HG03060 (cell line): ENCODE measurements around the gene CHCHD1.
"Not testable (repeated sequence)": the region's sequence is repeated elsewhere in the genome, so short reads cannot be mapped to it uniquely, and the experiment has no call there.

Source experiments
- ATAC-seq: cut with Tn5 transposase; IDR thresholded peaks from one replicate; pipeline ENCODE4 v1.9.1; 2021; ENCODE audit warnings: low read depth, moderate number of reproducible peaks; ENCODE audit not compliant: unreplicated experiment

CHCHD1 gene

DNA sequence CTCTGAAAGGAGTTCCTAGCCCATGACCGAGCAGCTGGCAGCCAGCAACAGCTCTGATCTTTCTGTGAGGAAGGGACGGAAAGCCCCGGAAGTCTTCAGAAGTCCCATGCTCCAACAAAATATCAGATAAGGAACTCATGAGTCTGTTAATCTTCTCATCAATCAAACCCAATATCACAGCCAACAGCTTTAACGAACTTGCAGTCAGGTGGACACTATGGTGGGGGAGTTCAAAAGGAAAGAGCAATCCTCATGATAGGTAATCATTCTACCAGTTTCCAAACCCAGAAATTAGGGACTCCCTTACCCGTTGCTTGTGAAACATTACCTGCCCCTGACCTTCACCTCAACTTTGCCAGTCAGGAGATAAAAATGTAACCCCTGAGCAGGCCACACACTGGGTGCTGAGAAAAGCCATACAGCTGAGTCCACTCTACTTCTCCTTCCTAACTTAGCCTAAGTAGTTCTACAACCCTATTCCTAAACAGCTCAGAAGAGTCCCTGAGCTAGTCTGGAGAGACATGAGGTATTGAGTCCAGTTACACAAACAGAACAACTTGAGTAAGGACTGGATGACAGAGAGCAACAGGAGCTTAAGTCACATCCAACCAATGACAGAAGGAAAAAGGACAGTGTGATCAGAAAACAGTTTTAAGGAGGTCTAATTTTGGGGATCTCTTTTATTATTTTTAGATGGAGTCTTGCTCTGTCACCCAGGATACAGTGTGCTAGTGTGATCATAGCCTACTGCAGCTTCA is 27.4 kb downstream of the CHCHD1 start:
- no peak for ATAC-seq

DNA sequence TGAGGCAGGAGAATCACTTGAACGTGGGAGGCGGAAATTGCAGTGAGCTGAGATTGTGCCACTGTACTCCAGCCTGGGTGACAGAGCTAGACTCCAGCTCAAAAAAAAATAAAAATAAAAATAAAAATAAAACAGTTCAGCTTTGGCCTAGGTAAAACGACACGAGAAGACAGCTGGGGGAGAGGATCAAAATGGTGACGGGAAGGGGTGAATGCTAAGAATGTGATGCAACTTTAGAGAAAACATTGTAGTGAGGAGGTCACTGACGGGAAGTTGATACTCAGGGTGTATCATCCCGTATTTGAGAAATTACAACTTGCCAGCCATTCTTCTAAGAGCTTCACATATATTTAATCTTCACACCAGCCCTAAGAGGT is 28.5 kb downstream of the CHCHD1 start:
- no peak for ATAC-seq

DNA sequence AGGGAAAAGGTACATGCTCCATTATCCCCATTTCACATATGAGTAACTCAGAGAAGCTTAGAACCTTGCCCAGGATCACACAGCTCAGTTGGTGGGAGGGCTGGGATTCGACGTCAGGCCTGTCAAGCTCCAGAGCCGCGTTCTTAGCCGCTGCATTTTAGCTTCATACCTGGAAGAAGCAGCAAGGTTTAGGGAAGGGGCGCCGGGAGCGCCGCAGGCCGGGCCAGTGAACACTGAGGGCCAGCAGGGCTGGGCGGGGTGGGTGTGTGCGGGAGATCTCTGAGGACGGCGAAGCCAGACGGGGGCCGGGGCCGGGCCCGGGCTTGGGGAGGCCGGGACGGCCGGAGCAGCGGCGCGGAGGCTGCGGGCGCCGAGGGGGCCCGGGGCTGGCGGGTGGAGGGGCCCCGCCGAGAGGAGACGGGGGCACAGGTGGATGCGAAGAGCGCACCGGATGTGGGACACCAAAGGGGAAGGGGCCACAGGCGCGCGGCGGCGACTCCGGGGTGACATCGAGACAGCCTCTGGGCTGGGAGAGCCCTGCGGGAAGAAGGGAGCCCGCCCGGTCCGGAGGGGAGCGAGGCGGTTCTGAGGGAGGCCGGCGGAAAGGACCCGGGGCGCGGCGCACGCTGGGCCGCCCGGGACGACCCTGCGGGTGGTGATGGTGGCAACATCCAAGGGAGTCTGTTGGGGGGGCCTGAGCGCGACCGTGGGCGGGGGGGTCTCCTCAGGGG is 29.1 kb downstream of the CHCHD1 start:
- peak; percentile 11 for ATAC-seq

DNA sequence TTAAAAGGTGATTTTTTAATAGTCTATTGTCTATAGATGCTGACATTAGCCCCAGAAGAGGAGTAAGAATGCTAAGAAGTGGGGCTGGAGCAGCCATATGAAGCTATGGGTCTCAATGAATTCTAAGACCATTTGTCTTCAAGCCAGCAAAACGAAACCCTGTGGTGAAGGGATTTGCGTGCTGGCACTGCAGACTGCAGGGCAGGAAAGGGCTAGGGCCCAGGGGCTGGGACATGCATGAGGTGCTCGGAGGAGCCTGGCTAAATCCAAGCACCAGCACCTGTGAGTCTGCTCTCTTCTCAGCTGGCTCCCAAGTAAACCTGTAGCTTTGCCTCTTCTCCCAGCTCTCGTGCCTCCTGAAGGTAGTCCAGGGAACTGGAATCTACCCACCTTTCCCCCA is 30.8 kb downstream of the CHCHD1 start:
- ATAC-seq, result no peak

DNA sequence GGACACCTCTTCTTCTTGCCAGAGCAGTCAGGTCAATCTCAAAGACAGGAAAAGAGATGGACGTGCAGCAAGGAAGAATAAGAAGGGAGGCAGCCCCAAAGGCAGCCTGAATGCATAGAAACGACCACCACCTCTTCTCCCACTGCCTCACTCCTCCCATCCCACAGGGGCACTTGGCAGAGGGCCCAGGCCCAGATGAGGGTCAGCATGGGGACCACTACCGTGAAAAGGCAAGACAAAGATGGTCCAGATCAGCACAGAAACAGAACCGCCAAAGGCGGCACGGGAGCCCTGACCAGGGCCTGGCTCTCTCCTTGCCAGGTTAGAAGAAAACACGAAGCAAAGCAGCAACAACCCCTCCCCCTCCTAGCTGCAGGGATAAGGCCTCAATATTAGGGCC is 31.5 kb downstream of the CHCHD1 start:
- no peak for ATAC-seq

DNA sequence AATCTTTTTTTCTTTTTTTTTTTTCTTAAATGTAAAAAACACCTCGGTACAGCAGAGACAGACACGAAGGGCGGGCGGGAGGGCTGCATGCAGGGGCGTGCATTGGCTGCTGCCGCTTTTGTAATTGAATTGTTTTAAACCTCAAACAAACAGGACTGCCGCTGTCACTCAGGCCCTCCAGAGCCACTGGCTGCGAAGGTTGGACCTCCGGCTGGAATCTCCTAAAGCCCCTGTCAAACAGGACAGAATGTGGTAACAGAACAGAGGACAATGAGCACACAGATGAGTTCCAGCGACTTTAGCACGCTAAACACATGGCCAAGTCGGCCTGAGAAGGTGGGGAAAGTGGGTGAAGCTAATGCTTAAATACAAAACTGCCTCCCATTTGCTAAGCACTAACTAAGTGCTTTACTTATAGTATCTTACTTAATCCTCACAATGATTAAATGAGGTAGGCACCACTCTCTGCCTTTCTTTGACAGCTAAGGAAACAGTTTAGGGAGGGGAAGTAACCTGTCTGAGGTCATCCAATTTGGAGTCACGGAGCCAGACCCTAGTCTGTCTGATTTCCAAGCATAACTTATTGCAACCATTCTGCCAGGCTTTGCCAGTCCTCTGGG is 32.5 kb downstream of the CHCHD1 start:
- ATAC-seq, result no peak

DNA sequence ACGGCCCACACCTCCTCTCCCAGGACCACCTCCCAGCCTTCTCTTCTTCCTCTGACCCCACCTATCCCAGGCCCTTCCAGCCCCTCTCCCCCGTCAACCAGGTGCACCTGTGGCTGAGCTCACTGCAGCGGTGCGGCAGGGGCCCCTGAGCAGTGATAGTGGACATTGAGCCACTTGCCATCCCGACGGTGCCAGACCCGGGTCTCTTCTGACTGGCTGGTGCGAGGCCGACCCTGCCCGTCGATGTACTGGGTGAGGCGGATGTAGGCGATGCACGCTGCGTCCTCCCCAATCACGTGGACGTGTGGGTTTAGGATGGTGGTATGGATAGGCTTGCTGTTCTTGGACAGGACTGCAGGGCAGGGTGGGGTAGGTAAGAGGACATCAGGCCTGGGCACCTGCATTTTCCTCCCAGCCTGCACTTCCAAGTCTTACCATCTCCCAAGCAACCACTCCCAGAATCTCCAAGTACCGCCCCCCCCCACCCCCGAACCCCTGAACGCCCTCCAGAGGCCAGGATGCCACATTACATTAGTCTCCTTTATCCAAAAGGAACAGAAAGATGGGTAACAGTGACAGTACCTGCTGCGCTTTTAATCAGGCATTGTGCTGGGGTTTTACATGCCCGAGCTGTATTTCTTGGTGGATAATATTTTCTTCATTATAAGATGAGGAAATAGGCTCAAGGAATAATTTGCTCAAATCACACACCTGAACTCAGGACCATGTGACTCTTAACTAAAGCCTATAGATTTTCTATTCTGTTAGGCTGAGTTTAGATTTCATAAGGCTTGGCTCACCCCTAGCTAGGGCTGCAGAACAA is 33.3 kb downstream of the CHCHD1 start:
- ATAC-seq, result no peak

DNA sequence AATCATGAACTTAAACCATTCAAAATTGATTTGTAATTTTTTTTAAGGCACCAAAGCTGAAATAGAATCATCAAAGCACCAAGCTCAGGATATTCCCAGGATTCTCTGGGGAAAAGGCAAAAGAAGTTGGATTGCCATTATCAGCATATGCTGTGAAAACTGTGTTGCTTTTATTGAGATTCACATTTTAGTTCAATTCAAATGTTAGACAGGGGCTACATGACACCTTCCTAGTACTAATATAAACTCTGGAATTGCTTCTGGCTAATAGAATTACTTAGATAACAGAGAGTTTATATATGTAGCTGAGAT is 33.8 kb downstream of the CHCHD1 start:
- no peak for ATAC-seq

DNA sequence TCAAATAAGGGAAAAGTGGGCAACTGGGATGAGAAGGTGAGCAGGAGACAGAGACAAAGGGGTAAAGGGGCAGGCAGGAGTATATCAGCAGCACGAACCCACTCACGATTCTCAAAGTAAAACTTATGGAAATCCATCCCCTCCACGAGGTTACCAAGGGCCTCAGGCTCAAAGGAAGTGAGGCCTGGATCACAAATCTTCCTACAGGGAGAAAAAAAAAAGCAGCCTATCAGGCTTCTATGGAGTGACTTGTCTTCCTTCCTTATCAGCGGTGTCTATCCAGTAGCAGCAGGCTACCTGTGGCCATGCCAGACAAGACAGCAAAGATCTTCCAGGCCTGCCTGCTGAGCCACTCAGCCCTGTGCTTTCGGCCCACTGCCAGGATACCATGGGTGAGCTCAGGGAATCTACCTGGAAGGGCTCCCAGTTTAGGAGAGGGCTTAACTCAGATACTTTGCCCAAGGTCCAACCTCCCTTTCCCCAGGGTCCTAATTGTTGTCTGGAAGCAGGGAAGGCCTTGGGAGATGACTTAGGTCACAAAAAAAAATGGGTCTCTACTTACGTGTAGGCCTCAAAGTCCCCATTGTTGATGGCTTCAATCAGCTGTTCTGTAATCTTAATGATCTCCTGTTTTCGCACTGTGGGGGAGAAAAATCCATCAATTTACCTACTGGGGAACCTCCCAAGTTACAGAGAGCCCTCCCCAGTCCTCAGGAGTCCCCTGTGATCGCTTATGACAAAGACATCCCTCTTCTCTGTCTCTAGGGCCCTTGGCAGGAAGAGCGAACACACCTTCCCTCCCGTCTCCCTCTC is 35.3 kb downstream of the CHCHD1 start:
- no peak for ATAC-seq

DNA sequence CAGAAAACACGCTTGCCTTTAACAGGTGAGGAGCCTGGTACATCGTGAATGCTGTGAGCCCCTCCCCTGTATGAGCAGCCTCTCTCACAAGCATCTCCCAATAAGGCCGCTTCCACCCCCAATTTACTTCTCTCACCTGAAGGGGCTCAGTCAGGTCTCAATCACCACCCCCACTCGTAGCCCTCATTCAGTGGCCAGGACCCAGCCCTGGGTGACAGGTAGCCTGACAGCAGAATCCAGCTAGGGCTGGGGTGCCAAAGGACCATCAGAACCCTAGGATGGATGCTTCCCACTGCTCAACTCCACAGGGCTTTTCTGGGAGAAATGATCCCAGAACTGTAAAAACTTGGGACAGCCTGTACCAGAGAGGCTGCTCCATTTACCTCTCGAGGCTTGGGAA is 36.0 kb downstream of the CHCHD1 start:
- ATAC-seq, result no peak

DNA sequence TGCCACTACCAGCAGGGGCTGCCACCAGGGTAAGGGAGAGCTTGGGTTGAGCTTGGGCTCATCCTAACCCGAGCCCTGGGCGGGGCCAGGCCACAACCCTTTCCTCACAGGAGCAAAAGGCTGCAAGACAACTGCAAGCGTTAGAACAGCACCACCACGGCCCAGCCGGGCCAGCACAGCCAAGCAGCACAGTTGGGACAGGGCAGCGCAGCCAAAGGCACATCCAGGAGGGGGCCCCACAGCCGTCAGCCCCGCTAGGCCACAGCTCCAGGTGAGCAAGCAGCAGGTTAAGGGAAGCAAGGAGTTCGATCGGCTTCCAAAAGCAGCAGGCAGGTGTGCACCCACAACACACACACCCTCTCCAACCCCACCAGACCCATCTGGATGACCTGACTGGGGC is 36.6 kb downstream of the CHCHD1 start:
- ATAC-seq, result no peak

DNA sequence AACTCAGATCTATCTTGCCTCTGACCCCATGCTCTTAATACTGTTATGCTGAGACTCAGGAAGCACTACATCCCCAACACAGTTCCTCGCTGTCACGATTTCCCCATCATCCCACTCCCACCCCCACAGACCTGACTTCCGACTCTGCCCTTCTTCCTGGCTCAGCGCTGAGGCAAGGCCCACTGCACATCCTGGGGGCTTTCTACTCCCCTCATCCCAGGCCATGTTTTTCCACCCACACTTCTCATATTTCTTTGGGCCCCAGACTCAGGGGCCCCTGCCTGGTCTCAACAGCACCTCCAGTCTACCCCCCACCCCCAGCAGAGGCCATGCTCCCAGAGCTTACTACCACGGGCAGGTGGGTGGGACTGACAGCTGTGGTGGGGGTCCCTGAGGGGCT is 37.2 kb downstream of the CHCHD1 start:
- ATAC-seq, result no peak

DNA sequence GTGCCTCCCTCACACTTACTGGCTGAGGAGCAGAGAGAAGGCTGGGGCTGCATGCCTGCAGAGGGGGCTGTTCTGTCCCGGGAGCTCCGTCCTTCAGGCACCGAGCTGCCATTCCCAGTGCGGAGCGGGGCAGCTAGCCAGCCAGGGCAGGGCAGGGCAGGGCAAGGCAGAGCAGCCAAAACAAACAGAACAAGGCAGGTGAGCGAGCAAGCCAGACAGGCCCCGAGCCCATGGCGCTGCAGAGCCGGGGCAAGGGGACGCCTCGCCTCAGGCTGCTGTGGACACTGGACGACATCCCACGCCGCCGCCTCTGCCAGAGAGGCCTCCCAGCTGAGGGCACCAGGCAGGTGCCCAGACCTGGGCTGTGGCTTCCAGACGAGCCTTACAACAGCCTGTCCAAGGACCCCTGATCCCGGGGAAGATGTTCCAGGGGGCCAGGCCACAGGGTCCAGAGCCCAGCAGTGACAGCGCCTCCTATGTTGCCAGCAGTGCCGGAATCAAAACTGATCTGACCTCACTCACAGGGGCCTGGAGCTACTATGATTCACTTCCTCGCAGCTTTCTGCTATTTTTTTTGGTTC is 37.8 kb downstream of the CHCHD1 start:
- no peak for ATAC-seq

DNA sequence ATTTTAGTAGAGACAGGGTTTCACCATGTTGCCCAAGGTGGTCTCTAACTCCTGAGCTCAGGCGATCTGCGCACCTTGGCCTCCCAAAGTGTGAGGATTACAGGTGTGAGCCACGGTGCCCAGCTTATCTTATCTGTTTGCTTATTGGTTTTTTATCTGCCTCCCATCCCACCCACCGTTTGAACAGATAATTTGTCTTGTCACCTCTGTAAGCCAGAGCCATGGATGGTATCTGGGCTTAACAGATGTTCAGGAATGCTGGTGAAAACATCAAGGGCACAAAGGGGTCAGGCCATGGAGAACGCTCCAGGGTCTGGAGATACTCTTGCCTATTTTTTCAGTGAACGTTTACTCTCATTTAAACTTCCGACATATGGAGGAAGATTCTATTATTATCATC is 41.5 kb downstream of the CHCHD1 start:
- no peak for ATAC-seq

DNA sequence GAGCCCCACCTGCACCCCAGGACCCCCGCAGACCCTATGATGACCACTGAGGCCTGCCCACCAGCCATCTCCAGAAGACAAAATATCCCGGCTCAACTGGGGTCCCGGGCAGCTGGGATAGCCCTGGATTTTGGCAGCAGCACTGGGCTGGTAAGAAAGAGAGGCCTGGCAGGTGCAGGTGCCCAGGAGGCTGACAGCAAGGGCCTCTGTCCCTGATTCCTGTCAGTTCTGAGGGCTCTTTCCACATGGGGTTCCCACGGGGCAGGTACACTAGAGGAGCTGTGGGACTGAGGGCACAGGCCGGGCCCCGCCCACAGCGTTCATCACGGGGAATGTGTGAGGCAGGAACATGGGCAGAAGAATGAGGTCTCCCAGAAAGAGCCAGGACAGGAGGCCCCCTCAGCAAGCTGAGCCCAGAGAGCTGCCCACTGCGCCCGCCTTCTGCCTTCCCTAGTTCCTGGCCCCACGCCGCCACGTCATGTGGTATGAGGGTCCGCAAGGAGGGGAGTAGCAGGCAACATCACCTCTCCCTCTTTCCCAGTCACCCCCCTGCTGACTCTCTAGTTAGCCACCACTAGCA is 42.4 kb downstream of the CHCHD1 start:
- no peak for ATAC-seq

DNA sequence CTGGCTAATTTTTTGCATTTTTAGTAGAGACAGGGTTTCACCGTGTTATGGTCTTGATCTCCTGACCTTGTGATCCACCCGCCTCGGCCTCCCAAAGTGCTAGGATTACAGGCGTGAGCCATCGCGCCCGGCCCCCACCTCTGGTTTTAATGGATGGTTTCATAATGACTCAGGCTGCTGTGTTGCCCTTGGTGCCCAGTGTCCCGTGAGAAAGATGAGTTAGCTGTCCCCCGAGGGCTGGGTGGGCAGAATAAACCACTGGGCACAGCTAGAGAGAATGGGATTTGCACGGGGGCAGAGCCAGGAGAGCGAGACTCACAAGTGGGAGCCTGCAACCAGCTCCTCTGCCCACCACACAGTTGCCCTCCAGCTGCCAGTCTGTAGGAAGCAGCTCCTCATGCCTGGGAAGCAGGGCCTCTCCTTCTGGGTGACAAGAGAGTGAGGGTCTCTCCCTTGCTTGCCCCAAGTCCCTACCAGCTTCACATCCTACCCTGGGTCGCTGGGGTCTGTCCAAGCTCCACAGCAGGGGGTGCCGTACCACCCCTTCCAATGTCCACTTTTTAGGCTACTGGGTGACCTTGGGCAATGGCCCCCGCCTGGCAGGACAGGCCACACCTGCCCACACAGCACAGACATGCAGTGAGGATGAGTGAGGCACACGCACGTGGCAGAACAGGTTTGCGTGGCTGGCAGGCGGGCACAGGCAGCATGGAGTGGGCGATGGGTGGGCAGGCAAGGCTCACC is 45.7 kb downstream of the CHCHD1 start:
- ATAC-seq, result no peak

DNA sequence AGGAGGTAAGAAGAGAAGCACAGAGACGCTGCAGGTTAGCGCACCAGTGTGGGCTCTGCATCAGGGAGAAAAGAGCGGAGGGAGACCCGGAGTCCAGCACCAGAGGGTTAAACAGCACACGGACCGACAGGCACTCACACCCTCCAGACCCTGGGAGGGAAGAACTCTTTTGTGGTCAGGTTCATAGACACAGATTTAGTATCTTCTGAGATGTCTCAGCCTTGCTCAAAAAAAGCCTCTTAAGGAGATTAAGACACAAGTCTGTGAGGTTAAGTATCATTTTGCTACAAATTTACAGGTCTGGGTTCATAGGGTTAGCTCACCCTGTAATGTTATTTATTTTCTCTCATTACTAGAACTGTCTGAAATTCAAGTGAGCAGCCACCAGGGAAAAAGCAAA is 46.3 kb downstream of the CHCHD1 start:
- no peak for ATAC-seq

DNA sequence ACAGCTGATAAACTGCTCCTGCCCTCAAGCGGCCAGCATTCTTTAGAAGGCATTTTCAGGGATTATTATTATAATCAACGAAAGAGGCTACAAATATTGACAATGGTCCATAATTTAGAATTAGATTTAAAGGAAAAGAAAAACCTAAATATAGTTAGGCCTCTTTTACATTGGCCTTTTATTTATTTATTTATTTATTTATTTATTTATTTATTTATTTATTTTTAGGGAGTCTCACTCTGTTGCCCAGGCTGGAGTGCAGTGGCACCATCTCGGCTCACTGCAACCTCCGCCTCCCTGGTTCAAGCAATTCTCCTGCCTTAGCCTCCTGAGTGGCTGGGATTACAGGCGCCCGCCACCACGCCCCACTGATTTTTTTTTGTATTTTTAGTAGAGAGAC is 47.2 kb downstream of the CHCHD1 start:
- not testable (repeated sequence) for ATAC-seq
